Sigmoid colon (tissue), 7 donors: ENCODE data around the gene MS4A5. TPM values are rescaled to one million over a fixed set of nuclear protein-coding genes. Genes with fewer than 3 reads are reported as not detected.

Experiments used
- DNase-seq: peaks from one replicate; pipeline ENCODE4 v3.0.0-alpha.2; 2019
- H3K27ac ChIP-seq, 4 donors: fragments of 200-600 bp; sonication (generic); one replicate each; pipeline ENCODE4 v1.5.1; 2016 to 2019; ENCODE audit warnings: mild to moderate bottlenecking in 1 of 4
- H3K27me3 ChIP-seq, 3 donors: fragments of 200-600 bp; sonication (generic); one replicate each; pipeline ENCODE4 v1.5.1; 2019; ENCODE audit warnings: mild to moderate bottlenecking in 1 of 3
- H3K36me3 ChIP-seq, 4 donors: fragments of 200-600 bp; sonication (generic); one replicate each; pipeline ENCODE4 v1.5.1; 2016 to 2019
- H3K4me1 ChIP-seq, 4 donors: fragments of 200-600 bp; sonication (generic); one replicate each; pipeline ENCODE4 v1.5.1; 2017 to 2019
- H3K4me3 ChIP-seq, 4 donors: fragments of 200-600 bp; sonication (generic); one replicate each; pipeline ENCODE4 v1.5.1; 2017 to 2019; ENCODE audit warnings: mild to moderate bottlenecking in 2 of 4, moderate library complexity in 1 of 4
- H3K9me3 ChIP-seq, 4 donors: fragments of 200-600 bp in 3 of 4; sonication (generic) in 3 of 4; one replicate each; pipeline versions ENCODE4 v1.5.1 to v1.6.1; 2013 to 2019
- CTCF ChIP-seq, 4 experiments: fragments of 450-650 bp in 3 of 4; fragments of 200-600 bp in 1 of 4; IDR thresholded peaks; one replicate each; pipeline ENCODE4 v1.5.1; 2016 to 2019; ENCODE audit warnings: antibody characterized with exemption in 4 of 4, mild to moderate bottlenecking in 3 of 4, moderate library complexity in 2 of 4
- EP300 ChIP-seq, 4 donors: sonication (generic); formaldehyde crosslinking; IDR thresholded peaks; one replicate each; pipeline ENCODE4 v1.6.1; 2017; ENCODE audit warnings: antibody characterized with exemption in 4 of 4
- POLR2A ChIP-seq, 2 donors: fragments of 450-650 bp; IDR thresholded peaks; one replicate each; pipeline ENCODE4 v1.6.1; 2016; ENCODE audit warnings: antibody characterized with exemption in 2 of 2, mild to moderate bottlenecking in 2 of 2, moderate library complexity in 2 of 2
- POLR2AphosphoS5 ChIP-seq, 4 donors: sonication (generic); formaldehyde crosslinking; IDR thresholded peaks; one replicate each; pipeline ENCODE4 v1.6.1; 2017; ENCODE audit warnings: antibody characterized with exemption in 4 of 4
- WGBS, 2 donors: extraction: QIAGEN DNeasy Blood & Tissue Kit; methylation state at CpG; one replicate each; pipeline ENCODE4 v1.1.7; 2013; 5-methylcytosine and 5-hydroxymethylcytosine counted together
- intact Hi-C: fragments of 100-400 bp; cut with DNase I; formaldehyde crosslinking; loops from one replicate; pipeline ENCODE4 v1.15.1; 2023
- polyA plus RNA-seq, 3 donors: library from polyadenylated mRNA; stranded (reverse); fragments of 200-250 nt; gene quantifications; one replicate each; pipeline ENCODE4 v1.2.3, GENCODE V29; 2013
- total RNA-seq, 4 donors: library from RNA; depleted of rRNA; stranded (reverse); fragments of >200 nt; gene quantifications; one replicate each; pipeline ENCODE4 v1.1.0, GENCODE V29; 2016
- donor health status: healthy with polysubstance abuse.
- donor health status: Bipolar disorder and iron deficiency.
- donor health status: healthy.

Gene MS4A5
- total RNA-seq: not detected
- polyA plus RNA-seq: not detected

- Histone ChIP-seq H3K27me3 (no peaks in the 10 kb centered on the region), H3K27ac (no peak within 1 kb of the TSS), H3K4me3 (no peak within 1 kb of the TSS), H3K4me1 (no peaks in the 10 kb centered on the region), H3K9me3 (no peaks in the 10 kb centered on the region), H3K36me3 (no peaks in the 10 kb centered on the region)
- no peak for TF ChIP-seq CTCF (IDR thresholded peaks at IDR 0.05)
- TF ChIP-seq EP300 (IDR thresholded peaks at IDR 0.05): no peak
- no peak for TF ChIP-seq POLR2AphosphoS5 (IDR thresholded peaks at IDR 0.05)
- TF ChIP-seq POLR2A (IDR thresholded peaks at IDR 0.05): no peak
- DNase-seq: no peak
- intact Hi-C loops: no loop called here
- WGBS, 2 donors: 95 to 97% methylated on average over 5 of the region's 5 CpGs
Observed at GRCh38 chr11:60429272-60429671, at the start of gene MS4A5. TSS of gene MS4A5 (plus strand) at chr11:60429572. CDS start at chr11:60429675, 103 bp downstream.

- H3K4me3 ChIP-seq: no peak overlapping the region
- DNase-seq: no peak
- H3K4me1 ChIP-seq: no peaks in the 10 kb centered on the region
- no peaks in the 10 kb centered on the region for H3K9me3 ChIP-seq
- intact Hi-C loops: no loop called here
- H3K27ac ChIP-seq: peak overlapping the region in 1 of 4 donors; percentile 28
- no peaks in the 10 kb centered on the region for H3K36me3 ChIP-seq
- no peaks in the 10 kb centered on the region for H3K27me3 ChIP-seq
- 57 to 61% methylated on average over 5 of the region's 5 CpGs for WGBS, 2 donors
- no peak for TF ChIP-seq POLR2AphosphoS5 (IDR thresholded peaks at IDR 0.05)
- TF ChIP-seq CTCF (IDR thresholded peaks at IDR 0.05): no peak
- TF ChIP-seq POLR2A (IDR thresholded peaks at IDR 0.05): no peak
- TF ChIP-seq EP300 (IDR thresholded peaks at IDR 0.05): no peak
Observed at GRCh38 chr11:60389279-60389910, 40.0 kb upstream of the MS4A5 start.

- H3K4me3 ChIP-seq: no peak overlapping the region
- intact Hi-C loops: no loop called here
- DNase-seq: no peak
- peak overlapping the region in 1 of 4 donors; percentile 28 for H3K27ac ChIP-seq
- H3K27me3 ChIP-seq: no peaks in the 10 kb centered on the region
- TF ChIP-seq EP300 (IDR thresholded peaks at IDR 0.05) (no peak), POLR2A (IDR thresholded peaks at IDR 0.05) (no peak), POLR2AphosphoS5 (IDR thresholded peaks at IDR 0.05) (no peak), CTCF (IDR thresholded peaks at IDR 0.05) (no peak)
- H3K9me3 ChIP-seq: no peaks in the 10 kb centered on the region
- H3K4me1 ChIP-seq: no peaks in the 10 kb centered on the region
- H3K36me3 ChIP-seq: no peaks in the 10 kb centered on the region
Observed at GRCh38 chr11:60390419-60390818, 39.0 kb upstream of the MS4A5 start.

GRCh38 chr11:60392361-60392760 is 37.0 kb upstream of the MS4A5 start:
- WGBS, 2 donors: 92 to 94% methylated on average over 2 of the region's 2 CpGs

More at GRCh38 chr11:60392361-60392760, 37.0 kb upstream of the MS4A5 start:
- Histone ChIP-seq H3K9me3 (no peaks in the 10 kb centered on the region), H3K27ac (no peak overlapping the region), H3K4me1 (no peaks in the 10 kb centered on the region), H3K36me3 (no peaks in the 10 kb centered on the region), H3K4me3 (no peak overlapping the region), H3K27me3 (no peaks in the 10 kb centered on the region)
- DNase-seq: no peak
- TF ChIP-seq CTCF (IDR thresholded peaks at IDR 0.05) (no peak), EP300 (IDR thresholded peaks at IDR 0.05) (no peak), POLR2AphosphoS5 (IDR thresholded peaks at IDR 0.05) (no peak), POLR2A (IDR thresholded peaks at IDR 0.05) (no peak)
- intact Hi-C loops: no loop called here
